HUES64 (cell line): ENCODE data around the gene ADARB2.

Experiments used
- H3K27ac ChIP-seq: 2 replicates; pipeline ENCODE4 v1.7.0; 2013; ENCODE audit warnings: low read depth, low read length, inconsistent platforms
- H3K27me3 ChIP-seq: 2 replicates; pipeline ENCODE4 v1.6.1; 2013; ENCODE audit warnings: mild to moderate bottlenecking, low read length; ENCODE audit not compliant: insufficient read depth
- H3K36me3 ChIP-seq: 2 replicates; pipeline ENCODE4 v1.6.1; 2013; ENCODE audit warnings: mild to moderate bottlenecking, low read length; ENCODE audit not compliant: insufficient read depth
- H3K4me1 ChIP-seq: 2 replicates; pipeline ENCODE4 v1.6.1; 2013; ENCODE audit warnings: mild to moderate bottlenecking, low read length, moderate library complexity; ENCODE audit not compliant: insufficient read depth
- H3K4me3 ChIP-seq: 2 replicates; pipeline ENCODE4 v1.5.1; 2013; ENCODE audit warnings: mild to moderate bottlenecking, low read length, moderate library complexity
- H3K9ac ChIP-seq: 2 replicates; pipeline ENCODE4 v1.6.1; 2013; ENCODE audit warnings: mild to moderate bottlenecking, low read depth, low read length
- H3K9me3 ChIP-seq: 2 replicates; pipeline ENCODE4 v1.6.1; 2013; ENCODE audit warnings: low read depth, low read length; ENCODE audit not compliant: insufficient read depth
- WGBS: fragments of 150-250, 120-280 bp; methylation state at CpG from one replicate; pipeline ENCODE4 v1.1.7; 2013; ENCODE audit warnings: missing lambda C conversion rate; 5-methylcytosine and 5-hydroxymethylcytosine counted together

The ADARB2 gene

GRCh38 chr10:1128649-1129048 lies 608.7 kb downstream of the ADARB2 start:
- Histone ChIP-seq H3K4me1 (no peaks in the 10 kb centered on the region), H3K9me3 (no peaks in the 10 kb centered on the region), H3K27me3 (no peaks in the 10 kb centered on the region), H3K9ac (no peak overlapping the region), H3K36me3 (peaks cover 56% of the 10 kb centered on the region), H3K27ac (no peak overlapping the region), H3K4me3 (no peak overlapping the region)
- 97% methylated on average over 21 of the region's 21 CpGs for WGBS

- Histone ChIP-seq H3K4me3 (no peak overlapping the region), H3K27me3 (no peaks in the 10 kb centered on the region), H3K9ac (no peak overlapping the region), H3K4me1 (no peaks in the 10 kb centered on the region), H3K9me3 (no peaks in the 10 kb centered on the region), H3K36me3 (peaks cover 56% of the 10 kb centered on the region), H3K27ac (no peak overlapping the region)
- WGBS: 96% methylated on average over 2 of the region's 2 CpGs
Measured at GRCh38 chr10:1128115-1128514, 609.2 kb downstream of the ADARB2 start.

- H3K36me3 ChIP-seq: peaks cover 58% of the 10 kb centered on the region
- no peaks in the 10 kb centered on the region for H3K4me1 ChIP-seq
- H3K27ac ChIP-seq: no peak overlapping the region
- 95% methylated on average over 15 of the region's 15 CpGs for WGBS
- no peaks in the 10 kb centered on the region for H3K9me3 ChIP-seq
- H3K27me3 ChIP-seq: no peaks in the 10 kb centered on the region
- H3K4me3 ChIP-seq: no peak overlapping the region
- no peak overlapping the region for H3K9ac ChIP-seq
Measured at GRCh38 chr10:1127629-1128028, 609.7 kb downstream of the ADARB2 start.
